GM18507 (cell line): ENCODE results near the gene LGALS3BP.

Source experiments
- DNase-seq: peaks from one replicate; pipeline ENCODE4 v3.0.0; 2011; ENCODE audit warnings: low read depth; ENCODE audit not compliant: insufficient read length; ENCODE audit errors: extremely low spot score
- FAIRE-seq: peaks from 2 replicates; lab custom pipeline; 2011; peaks lifted over from hg19 to GRCh38; lab: Jason Lieb, UNC

The LGALS3BP gene

DNA sequence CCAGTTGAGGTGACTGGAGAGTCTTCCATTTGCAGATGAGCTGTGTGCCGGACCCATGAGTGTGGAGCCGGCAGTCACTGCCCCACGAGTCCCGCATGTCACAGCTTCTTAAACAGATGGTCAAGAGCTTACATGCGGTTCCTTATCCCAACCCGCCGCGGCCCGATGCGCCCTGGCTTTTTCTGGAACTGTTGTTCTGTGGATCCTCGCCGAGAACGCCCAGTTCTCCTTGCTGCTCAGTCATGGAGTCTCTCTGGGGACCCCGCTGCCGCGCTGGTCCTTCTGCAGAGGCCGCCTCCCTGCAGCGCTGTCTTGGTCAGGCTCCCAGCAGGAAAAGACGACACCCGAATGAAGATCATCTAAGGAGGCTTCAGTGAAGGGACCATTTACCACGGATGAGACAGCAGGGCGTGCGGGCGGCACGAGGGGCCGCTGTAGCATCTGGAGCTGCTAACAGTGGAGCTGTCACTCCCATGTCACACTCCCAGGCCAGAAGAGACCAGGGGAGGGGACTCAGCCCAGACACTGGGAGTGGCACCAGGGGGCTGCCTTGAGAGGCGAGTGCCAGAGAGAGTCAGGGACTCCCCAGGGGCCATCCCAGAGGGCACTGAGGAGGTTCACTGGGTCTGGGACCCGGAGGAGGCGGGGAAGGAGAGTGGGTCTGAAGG lies 10.8 kb upstream of the LGALS3BP start:
- FAIRE-seq: no peak
- no peak for DNase-seq

GRCh38 chr17:78988152-78988551 lies 8.4 kb upstream of the LGALS3BP start:
- FAIRE-seq (no peak), DNase-seq (no peak)

- FAIRE-seq (no peak), DNase-seq (no peak)
These were observed 7.1 kb upstream of the LGALS3BP start for GRCh38 chr17:78986649-78987328.

DNA sequence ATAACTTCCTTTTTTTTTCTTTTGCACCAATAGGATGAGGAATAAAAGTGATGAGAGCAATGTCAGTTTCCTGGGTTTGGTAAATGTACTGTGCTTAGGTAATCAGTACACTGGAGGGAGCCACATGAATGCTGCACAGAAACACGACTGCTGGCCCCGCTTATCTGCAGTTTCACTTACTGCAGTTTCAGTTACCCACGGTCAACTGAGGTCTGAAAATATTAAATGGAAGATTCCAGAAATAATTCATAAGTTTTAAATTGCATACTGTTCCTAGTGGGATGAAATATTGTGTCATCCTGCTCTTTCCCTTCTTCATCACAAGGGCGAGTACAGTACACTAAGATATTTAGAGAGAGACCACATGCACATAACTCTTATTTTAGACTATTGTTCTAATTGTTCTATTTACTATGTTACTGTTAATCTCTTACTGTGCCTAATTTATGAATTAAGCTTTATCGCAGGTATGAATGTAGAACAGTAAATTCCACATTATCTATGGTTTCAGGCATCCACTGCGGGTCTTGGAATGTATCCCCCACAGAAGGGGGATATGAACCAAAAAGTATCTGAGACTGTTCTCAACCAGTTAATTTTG lies 6.4 kb upstream of the LGALS3BP start:
- no peak for DNase-seq
- FAIRE-seq: no peak

- no peak for FAIRE-seq
- no peak for DNase-seq
These were observed 5.7 kb upstream of the LGALS3BP start for GRCh38 chr17:78985395-78985794.

GRCh38 chr17:78981010-78981888 lies 1.5 kb upstream of the LGALS3BP start:
- DNase-seq: no peak
- no peak for FAIRE-seq

GRCh38 chr17:78980624-78980972 lies 875 bp upstream of the LGALS3BP start:
- DNase-seq: no peak
- FAIRE-seq: no peak

- no peak for DNase-seq
- no peak for FAIRE-seq
These were observed 1.4 kb downstream of the LGALS3BP start for GRCh38 chr17:78977997-78978973.

DNA sequence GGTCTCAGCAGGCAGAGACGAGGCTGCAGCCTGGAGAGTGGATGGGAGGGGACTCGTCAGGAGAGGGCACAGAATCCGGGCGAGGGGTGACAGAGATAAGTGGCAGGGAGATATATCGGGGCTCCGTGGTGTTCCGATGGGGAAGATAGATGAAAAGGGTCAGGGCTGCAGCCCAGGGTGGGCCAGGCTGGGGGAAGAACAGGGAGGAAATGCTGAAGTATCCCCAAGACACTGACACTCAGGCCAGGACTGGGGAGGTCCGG lies 2.1 kb downstream of the LGALS3BP start:
- DNase-seq (no peak), FAIRE-seq (no peak)

GRCh38 chr17:78976907-78977680 lies 2.6 kb downstream of the LGALS3BP start:
- FAIRE-seq: no peak

GRCh38 chr17:78974635-78975591 lies 4.8 kb downstream of the LGALS3BP start:
- DNase-seq (no peak), FAIRE-seq (peak; percentile 60)

More at GRCh38 chr17:78976907-78977680, 2.6 kb downstream of the LGALS3BP start:
- DNase-seq: no peak

DNA sequence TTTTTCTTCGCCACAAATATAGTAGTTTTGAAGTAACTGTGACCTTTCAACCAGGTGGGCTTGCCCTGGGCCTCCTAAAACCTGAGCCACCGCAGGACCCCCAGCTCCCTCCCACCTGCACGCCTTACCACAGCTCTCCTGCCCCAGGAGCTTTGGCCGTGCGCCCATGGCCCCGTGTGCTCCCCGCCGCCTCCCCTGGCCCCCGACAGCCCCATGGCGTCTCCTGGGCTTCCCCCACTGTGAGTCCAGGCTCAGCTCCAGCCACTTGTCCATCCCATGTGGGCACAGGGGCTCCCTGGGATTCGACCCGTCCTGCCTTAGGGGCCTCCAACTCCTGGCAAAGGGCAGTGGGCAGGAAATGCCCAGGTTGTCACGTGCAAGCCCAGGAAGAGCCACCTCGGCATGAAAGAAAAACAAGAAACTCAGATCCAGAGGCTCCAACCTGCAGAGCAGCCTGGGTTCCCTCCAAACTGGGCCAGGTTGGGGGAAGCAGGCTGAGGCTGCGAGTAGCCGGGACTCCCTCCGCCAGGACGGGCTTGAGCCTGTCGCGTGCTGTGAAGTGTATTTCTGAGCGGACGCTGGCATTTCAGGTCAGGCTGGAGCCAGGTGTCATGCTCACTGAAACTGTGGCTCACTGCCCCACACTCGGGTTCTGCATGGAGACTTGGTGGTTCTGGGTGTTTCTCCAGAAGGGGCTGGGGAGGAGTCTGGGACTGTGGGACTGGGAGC lies 5.8 kb downstream of the LGALS3BP start:
- no peak for FAIRE-seq
- no peak for DNase-seq

DNA sequence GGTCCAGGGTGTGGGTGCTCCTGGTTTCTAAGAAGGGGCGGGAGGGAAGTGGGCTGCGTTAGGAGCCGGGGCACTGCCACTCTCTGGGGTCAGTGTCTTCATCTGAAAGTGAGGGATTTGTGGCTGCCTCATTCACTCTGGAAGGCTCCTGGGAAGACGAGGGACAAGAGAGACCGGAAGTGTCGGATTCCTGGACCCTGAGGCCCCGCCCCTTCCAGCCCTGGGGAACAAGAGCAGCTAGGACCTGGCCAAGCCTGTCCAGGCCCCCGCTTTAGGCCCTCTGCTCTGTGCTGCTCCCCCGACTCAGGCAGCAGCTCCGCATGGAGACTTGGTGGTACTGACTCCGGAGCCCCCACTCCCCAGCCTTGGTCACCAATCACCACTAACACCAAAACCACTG lies 6.5 kb downstream of the LGALS3BP start:
- no peak for DNase-seq
- FAIRE-seq: no peak

DNA sequence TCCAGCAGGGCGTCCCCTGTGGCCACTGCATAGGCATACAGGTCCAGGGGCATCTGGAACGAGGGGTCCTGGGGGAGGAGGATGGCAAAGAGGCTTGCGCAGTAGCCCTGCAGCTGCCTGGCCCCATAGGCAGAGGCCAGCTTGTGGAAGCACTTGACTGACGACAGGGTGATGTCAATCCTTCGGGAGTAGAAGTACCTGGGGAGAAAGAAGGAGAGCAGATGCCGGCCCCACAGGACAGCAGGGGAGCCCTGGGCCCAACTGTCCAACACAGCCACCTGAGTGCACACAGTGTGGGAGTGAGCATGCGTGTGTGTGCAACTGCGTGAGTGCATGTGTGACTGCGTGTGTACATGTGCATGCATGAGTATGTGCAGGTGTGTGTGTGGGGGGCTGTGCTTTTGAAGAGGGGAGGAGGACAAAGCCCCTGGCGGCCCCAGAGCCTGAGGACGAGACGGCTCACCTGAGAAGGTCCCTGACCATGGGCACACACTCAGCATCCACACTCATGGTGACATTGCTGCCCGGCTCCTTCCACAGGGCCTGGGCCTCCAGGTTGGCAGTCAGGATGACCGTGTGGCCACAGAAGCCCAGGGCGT lies 7.1 kb downstream of the LGALS3BP start:
- DNase-seq: no peak
- FAIRE-seq: no peak

DNA sequence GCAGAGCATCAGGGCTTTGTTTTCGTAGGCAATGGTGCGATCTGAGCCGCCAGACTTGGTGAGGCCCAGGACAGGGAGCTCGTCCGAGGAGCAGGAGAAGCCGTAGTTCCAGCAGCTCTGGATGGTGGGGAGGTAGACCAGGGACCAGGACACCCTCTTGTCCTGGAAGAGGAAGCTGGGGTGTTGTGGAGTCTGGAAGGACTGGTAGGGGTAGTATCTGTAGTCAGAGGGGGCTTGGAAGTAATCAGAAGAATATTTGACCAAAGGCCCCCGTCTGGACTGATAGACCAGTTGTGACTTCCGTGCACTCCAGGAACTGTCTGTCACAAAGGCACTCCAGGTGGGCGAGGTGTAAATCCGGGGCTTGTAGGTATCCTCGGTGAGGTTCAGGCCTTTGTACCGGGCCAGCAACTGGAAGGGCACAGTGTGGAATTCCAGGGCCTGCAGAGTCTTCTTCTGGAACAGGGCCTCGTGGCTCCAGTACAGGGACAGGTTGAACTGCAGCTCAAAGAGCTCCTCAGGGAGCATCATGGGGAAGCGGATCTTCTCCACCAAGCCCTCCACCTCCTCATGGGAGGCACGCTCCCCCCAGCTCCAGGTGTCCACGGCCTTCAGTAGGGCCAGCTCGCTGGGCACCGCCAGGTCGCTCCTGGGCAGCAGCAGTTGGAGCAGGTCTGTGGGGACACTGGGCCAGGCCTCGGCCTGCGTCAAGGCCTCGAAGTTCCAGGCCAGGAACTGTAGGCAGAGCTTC lies 7.8 kb downstream of the LGALS3BP start:
- FAIRE-seq (no peak), DNase-seq (no peak)
